Inferior parietal cortex (tissue), 1 donor: Measurements from ENCODE around the gene SLC9A3.

Experiments
- DNase-seq: peaks from one replicate; pipeline ENCODE4 v3.0.0-alpha.2; 2016; ENCODE audit errors: extremely low spot score

Gene SLC9A3

GRCh38 chr5:538801-539468 lies 14.7 kb upstream of the SLC9A3 start:
- no peak for DNase-seq

- DNase-seq = no peak
Observed at GRCh38 chr5:538271-538771, 14.1 kb upstream of the SLC9A3 start.

- DNase-seq = no peak
Observed at GRCh38 chr5:537621-538071, 13.4 kb upstream of the SLC9A3 start.

- DNase-seq = no peak
Observed at GRCh38 chr5:537098-537497, 12.8 kb upstream of the SLC9A3 start.

- DNase-seq = no peak
Observed at GRCh38 chr5:535846-536698, 11.8 kb upstream of the SLC9A3 start.

GRCh38 chr5:534743-535671 lies 10.8 kb upstream of the SLC9A3 start:
- no peak for DNase-seq

GRCh38 chr5:533955-534742 lies 9.9 kb upstream of the SLC9A3 start:
- DNase-seq = no peak

GRCh38 chr5:533243-533954 lies 9.2 kb upstream of the SLC9A3 start:
- no peak for DNase-seq

- no peak for DNase-seq
Observed at GRCh38 chr5:532521-533242, 8.4 kb upstream of the SLC9A3 start.

GRCh38 chr5:531749-532315 lies 7.6 kb upstream of the SLC9A3 start:
- no peak for DNase-seq

- DNase-seq = no peak
Observed at GRCh38 chr5:531101-531748, 7.0 kb upstream of the SLC9A3 start.

GRCh38 chr5:530001-530955 lies 6.0 kb upstream of the SLC9A3 start:
- no peak for DNase-seq

GRCh38 chr5:528629-529511 lies 4.6 kb upstream of the SLC9A3 start:
- no peak for DNase-seq

GRCh38 chr5:527646-528628 lies 3.7 kb upstream of the SLC9A3 start:
- no peak for DNase-seq

- no peak for DNase-seq
Observed at GRCh38 chr5:526456-527088, 2.3 kb upstream of the SLC9A3 start.
